T-helper 1 cell treated with Interleukin-12 subunit alpha and Interleukin-12 subunit beta and Interleukin-4 antibody, amounts not matched to agents 30 μg/mL and 1 μg/mL, for 36 hours (primary cell): ENCODE data around the gene LUZP4.

Experiments used
- H3K27ac Mint-ChIP-seq: one replicate; pipeline ENCODE4 v1.8.0; 2021; ENCODE audit warnings: mild to moderate bottlenecking, mixed read lengths
- H3K27me3 Mint-ChIP-seq: one replicate; pipeline ENCODE4 v1.8.0; 2021; ENCODE audit warnings: low read depth, mixed read lengths
- H3K36me3 Mint-ChIP-seq: one replicate; pipeline ENCODE4 v1.8.0; 2021; ENCODE audit warnings: low read depth, mixed read lengths
- H3K4me1 Mint-ChIP-seq: one replicate; pipeline ENCODE4 v1.8.0; 2021; ENCODE audit warnings: low read depth, mixed read lengths
- H3K4me3 Mint-ChIP-seq: one replicate; pipeline ENCODE4 v1.8.0; 2021; ENCODE audit warnings: mild to moderate bottlenecking, moderate library complexity, mixed read lengths
- H3K9me3 Mint-ChIP-seq: one replicate; pipeline ENCODE4 v1.8.0; 2021; ENCODE audit warnings: mixed read lengths

LUZP4 gene

GRCh38 chrX:115350711-115351381 lies 61.3 kb downstream of the LUZP4 start:
- H3K9me3 Mint-ChIP-seq = no peaks in the 10 kb centered on the region
- no peaks in the 10 kb centered on the region for H3K36me3 Mint-ChIP-seq
- H3K27me3 Mint-ChIP-seq = no peaks in the 10 kb centered on the region
- no peaks in the 10 kb centered on the region for H3K4me1 Mint-ChIP-seq
- no peak overlapping the region for H3K4me3 Mint-ChIP-seq
- no peak overlapping the region for H3K27ac Mint-ChIP-seq

- H3K4me3 Mint-ChIP-seq = no peak overlapping the region
- H3K9me3 Mint-ChIP-seq = no peaks in the 10 kb centered on the region
- no peaks in the 10 kb centered on the region for H3K36me3 Mint-ChIP-seq
- no peak overlapping the region for H3K27ac Mint-ChIP-seq
- H3K27me3 Mint-ChIP-seq = no peaks in the 10 kb centered on the region
- no peaks in the 10 kb centered on the region for H3K4me1 Mint-ChIP-seq
Measured at GRCh38 chrX:115356369-115356768, 66.9 kb downstream of the LUZP4 start.
